ENCODE measurements around the gene DIPK1B.

DIPK1B gene

DNA sequence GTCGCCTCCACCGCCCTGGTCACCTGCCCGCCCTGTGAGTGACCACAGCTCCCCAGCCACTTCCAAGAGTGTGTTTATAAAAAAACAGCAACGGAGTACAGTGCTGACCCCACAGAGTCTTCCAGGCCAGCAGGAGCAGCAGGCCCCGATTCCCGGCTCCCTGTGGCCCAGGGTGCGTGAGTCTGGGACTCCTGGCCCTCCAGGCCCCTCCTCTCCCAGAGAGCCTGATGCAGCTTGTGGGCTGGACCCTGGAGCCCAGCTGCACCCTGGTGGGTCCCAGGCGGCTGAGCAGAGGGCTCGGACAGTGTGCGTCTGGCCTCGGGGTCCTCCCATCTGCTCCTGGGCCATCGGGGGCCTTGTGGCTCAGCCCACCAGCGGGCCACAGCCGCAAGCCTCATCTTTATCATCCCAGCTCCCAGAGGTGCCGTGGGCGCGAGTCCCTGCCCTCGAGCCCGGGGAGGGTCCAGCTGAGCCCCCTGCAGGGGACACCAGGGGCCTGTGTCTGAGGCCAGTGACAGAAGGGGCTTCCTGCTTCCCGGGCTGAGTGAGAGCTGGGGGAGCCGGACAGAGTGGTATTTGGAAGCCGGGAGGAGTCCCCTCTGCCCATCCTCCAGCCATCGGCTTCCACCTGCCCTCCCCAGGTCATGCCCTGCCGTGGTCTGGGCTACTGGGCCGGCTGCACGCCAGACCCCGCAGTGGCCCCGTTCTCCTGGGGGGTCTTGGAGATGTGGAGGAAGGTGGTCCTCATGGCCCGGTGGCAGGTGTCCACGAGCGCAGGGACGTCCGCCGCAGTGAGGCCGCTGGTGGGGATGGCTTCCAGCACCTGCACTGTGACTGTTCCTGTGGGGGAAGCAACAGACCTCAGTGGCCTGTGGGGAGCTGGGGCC, 39.0 kb upstream of the DIPK1B start:
- DNase-seq = no peak

DNA sequence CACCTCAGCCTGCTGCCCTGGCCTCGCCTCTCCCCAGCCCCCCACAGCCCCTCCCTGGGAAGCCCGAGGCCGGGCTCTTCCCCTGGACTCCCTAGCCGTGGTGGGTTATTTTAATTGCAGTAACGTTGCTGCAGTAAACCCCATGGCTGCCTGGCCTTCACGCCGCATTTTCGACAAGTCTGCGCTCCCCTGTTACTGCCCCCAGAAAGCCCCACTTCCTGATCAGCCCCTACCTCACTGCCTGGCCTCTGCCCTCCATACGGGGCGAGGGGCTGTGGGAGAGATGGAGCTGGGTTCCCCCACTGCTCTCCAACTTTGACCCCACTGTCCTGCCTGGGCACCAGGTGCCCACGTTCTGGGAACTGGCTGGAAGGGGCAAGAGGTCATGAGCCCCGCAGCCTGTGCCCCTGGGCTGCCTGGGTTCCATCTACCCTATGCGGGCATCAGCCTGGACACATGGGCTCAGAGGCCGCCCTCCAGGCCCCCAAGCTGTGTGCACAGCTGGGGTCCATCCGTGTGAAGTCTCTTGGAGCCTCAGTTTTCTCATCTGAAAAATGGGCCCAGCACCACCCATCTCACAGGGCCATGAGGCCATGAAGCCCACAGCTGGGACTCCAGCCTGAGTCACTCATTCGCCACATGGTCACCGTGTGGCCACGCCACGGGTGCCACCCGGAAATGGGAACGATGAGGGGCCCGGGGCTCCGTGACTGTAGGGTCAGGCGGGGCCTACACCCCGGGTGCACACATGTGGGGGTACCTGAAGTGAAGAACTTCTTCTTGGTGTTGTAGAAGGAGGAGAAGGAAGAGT, 38.2 kb upstream of the DIPK1B start:
- no peak for DNase-seq

DNA sequence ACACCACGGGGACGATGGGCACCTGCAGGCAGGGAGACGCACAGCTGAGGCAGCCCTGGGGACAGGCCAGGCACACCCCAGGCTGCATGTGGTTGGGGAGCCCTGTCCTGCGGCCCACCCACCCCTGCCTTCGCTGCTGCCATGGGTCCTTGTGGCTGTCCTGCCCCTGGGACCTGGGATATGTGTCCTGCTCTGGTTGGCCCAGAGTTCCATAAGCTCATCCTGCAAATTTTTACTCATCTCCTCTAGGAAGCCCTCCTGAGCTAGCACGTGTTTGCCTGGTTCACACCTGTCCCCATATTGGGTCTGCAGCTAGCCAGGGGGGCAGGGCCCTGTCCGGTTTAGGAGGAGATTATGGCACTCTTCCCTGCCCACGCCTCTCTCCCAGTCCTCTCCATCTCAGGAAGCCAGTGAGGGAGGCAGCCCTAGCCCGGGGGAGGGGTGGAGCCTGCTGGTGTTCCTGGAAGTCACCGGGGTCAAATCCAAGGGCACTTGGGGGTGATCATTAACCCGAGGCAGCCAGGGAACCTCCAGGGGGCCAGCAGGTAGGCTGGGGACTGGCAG, 37.5 kb upstream of the DIPK1B start:
- DNase-seq = no peak

DNA sequence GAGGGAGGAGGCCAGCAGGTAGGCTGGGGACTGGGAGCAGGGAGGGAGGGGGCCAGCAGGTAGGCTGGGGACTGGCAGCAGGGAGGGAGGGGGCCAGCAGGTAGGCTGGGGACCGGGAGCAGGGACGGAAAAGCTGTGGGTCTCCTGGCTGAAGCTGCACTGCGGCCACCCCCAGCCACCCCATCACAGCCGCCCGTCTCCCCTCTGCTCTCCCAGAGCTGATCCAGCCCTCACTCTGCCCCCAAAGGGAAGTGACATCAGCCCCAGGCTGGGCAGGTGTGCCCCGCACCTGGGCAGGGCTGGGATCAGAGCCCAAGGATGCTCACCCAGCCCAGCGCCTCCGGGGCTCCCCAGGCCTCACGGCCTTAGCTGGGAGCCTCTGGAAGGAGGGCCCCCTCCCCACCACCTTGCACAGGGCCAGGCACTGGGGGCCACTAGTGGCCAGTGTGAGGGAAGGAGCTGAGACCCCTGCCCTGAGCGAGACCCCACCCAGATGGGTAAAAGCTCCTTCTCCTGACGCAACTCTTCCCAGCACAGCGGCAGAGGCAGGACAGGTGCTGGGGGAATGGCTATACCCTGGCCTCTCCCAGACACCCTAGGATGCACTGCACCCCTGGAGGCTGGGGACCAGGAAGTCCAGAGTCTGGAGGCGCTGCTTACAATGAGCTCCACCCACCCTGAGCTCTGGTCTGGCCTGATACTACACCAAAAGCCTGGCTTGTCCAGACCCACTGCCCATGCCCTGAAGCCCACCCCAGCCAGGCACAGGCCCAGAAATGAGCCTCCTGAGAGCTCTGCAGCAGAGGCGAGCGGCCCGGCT, 36.7 kb upstream of the DIPK1B start:
- DNase-seq = no peak

DNA sequence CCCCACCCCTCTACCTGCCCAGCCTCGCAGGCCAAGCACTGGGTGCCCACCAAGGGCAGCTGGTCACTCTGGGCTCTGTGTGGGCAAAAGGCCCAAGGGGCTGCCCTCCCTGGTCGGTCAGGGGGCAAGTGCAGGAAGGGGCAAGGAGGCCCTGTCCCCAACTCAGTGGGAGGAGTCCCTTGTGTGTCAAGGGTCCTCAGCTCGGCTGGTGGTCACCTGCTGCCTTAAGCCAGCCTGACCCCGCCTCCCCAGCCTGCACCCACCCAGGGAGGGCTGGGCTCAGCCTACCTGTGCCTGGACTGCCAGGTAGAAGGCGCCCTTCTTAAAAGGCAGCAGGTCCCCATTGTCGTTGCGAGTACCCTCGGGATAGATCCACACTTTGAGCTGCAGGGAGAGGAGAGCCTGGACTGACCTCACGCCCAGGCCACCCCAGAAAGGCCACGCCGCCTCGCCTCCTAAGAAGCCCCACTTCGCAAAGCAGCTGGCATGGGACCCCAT, 36.0 kb upstream of the DIPK1B start:
- DNase-seq = no peak

DNA sequence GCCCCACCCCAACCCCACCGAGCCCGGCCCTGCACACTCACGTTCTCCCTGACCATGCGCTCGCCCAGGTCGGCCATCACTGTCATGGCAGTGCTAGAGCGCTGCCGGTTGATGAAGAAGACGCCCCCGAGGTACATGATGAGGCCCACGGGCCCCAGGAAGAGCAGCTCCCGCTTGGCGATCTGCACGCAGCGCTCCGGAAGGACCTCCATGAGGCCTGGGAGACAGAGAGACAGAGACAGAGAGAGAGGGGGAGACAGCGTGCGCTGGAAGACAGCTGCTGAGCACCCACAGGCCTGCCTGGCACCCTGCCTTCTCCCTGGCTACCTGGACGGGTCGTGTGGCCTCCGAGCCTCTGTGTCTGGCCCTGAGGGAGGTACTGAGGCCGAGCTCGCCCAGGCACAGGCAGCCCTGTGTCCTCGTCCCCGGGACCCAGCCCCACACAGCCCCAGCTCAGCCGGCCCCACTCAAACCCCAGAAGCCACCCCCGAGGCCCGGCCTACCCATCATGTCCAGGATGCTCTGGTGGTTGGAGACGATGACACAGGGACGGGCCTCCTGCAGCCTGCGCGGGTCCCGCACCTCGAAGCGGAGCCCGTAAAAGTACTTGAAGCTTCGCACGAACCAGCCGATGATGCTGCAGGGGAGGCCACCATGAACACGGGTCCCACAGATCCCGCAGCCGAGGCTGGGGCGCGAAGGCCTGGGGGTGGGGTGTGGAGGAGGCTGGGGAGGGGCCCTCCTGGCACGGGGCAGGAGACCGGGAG, 35.3 kb upstream of the DIPK1B start:
- DNase-seq = no peak

DNA sequence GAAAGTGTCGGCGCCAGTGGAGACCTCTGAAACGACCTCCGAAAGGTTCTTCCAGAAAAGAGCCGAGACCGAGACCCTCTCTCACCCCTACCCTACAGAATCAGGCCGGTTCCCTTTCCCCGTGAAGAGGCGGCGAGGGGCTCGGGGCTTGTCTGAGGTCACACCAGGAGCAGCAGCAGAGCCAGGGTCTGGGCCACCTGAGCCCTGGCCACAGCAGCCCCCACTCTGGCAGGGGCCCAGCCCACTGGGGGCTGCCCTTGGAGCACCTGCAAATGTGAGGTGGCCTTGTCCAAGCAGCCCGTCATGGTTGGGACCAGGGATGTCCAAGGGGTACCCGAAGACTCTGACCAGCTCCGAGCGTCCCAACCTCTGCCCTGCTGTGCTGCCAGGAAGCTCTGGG, 34.3 kb upstream of the DIPK1B start:
- no peak for DNase-seq

DNA sequence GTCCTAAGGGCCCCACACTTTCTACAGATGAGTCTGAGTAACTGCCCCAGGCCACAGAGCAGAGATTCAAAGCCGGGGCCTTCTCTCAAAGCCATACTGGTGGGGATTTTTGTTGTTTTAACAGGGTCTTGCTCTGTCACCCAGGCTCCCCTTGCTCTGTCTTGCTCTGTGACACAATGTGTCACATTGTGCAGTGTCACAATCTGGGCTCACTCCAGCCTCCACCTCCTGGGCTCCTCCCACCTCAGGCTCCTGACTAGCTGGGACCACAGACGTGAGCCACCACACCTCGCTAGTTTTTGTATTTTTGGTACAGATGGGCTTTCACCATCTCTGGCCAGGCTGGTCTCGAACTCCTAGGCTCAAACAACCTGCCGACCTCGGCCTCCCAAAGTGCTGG, 33.7 kb upstream of the DIPK1B start:
- DNase-seq = no peak

DNA sequence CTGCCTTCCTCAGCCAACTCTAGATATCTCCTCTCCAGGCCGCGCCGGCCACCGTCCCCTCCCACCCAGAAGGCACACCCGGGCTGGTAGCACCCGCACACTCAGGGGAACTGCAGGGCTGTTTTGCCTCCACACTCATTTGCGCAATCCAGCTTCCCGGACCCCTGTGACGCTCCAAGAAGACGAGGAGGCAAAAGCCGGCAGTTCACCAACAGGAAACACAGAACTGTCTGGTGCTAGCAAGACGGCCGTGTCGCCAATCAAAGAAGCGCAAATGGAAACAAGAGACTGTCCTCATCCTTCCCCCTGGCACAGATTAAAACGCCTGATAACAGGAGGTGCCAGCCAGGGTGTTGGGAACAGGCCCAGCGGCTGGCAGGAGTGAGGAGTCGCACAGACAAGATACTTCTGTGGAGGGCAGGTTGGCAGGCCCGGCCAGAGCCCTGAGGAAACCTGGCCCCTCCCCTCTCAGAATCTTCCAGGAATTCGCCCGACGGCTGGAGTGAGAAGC, 32.9 kb upstream of the DIPK1B start:
- DNase-seq = no peak

DNA sequence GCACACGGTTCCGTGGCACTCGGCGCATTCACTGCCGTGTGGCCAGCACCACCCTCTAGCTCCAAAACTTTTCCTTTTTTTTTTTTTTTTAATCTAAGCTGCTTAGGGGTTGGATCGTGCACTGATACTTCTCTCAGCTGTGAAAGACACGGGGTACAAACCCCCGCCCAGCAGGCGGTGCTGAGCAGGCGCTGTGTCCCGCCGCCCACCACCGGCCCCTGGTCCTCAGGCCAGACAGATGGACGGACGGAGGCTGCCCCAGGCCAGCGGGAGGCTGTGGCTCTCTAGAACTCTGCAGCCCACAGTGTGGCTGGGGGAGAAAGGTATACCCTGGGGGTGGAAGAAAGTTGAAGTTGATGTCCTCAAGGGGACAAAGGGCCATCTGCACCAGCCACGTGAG, 31.3 kb upstream of the DIPK1B start:
- no peak for DNase-seq

DNA sequence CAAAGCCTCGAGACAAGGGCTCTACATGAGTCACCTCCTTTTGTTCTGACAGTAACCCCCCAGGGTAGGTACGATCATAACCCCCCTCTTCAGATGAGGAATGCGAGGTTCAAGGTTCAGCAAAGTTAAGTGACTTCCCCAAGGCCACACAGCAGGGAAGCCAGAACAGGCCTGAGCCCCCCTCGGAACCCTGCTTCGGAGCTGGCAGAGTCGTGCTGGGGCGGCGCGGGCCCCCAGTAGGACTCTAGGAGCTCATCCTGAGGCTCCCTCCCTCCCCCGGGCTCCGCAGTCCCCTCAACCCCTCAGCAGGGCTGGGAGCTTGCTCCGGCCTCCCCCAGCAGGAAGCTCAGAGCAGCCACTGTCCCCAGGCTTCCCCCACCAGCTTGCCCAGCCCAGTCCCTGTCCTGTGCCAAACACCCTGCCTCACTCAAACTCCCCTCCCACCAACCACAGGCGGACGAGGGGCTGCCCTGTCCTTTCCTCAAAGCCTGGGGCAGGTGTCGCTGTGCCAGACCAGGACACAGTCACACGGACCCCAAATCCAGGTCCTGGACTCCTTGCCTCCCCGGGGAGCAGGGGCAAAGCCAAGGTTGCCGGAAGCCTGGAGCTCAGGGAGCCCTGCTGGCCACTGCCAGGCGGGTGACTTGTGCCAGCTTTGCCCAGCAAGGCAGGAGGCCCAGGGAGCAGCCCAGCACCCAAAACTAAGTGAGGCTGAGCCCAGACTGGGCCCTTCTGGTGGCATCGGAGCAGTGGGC, 30.2 kb upstream of the DIPK1B start:
- no peak for DNase-seq

DNA sequence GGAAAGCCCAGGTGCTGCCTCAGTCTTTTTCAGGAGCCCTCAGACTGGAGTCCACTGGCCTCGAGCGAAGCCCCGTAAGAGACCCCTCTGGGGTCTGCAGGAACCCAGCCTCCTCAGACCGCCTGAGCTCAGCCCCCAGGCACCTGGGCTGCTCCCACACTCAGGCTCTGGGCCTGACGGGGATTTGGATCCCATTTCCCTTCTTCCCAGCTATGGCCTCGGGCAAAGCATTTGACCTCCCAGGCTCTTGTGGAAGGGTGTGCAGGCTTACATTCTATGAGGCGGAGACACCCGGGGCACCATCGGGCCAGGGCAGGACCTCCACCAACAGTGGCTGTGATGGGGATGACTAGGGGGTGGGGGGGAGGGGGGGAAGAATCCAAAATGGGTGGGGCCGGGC, 29.7 kb upstream of the DIPK1B start:
- DNase-seq = no peak

DNA sequence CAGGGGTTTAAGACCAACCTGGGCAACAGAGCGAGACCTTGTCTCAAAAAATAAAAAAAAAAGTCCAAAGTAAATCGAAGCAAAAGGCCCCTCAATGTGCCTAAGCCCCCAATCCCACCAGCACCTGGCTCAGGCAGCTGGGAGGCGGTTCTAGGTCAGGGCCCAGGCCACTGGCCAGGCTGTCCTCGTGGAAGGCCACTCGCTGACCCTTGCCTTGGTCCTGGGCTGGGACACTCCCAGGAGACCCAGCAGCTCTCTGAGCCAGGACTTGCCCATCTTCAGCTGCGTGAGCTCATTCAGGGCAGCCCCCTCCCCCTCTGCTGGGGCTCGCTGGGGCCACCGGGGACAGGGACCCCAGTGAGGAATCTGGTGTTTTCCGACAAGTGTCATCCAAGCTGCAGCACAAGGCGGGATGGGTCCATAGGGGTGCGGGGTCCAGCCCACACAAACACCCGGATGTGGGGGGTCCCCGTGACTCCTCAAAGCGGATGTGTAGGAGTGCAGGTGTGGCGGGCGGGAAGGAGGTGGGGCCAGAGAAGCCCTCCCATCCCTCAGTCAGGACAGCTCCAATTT, 29.1 kb upstream of the DIPK1B start:
- DNase-seq = no peak

DNA sequence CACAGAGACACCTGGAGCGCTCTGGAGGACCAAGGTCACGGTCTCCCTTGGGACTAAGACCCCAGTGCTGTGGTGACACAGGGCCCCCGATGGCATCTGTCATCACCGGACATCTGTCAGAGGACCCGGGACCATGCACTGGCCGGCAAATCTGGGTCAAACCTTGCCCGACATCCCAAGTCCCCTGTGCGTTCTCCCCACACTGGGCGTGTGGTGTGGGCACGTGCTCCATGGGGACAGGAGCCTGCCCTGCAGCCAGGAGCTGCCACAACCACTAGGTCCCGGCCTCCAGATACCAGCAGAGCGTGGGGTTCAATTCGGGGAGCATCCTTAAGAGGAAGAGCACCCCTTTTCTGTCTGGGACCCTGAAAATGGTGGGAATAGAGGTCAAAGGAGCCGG, 28.6 kb upstream of the DIPK1B start:
- no peak for DNase-seq

DNA sequence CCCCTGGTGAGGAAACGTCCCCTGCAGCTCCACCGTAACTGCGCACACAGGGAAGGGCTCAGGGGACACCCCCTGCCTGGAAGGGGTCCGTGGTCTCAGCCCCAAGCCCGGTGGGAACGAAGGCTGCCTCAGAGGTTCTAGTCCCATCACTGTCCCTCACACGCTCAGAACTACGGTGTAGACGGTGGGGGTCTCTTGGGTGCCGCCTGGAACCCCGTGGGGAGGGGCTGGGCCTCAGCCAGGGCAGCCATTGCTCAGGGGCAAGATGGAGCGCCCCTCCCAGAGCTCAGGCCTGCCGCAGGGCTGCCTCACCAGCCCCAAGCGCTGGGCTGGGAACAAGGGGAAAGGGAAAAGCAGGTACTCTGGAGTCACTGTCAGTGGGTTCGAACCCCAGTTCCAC, 28.0 kb upstream of the DIPK1B start:
- no peak for DNase-seq

DNA sequence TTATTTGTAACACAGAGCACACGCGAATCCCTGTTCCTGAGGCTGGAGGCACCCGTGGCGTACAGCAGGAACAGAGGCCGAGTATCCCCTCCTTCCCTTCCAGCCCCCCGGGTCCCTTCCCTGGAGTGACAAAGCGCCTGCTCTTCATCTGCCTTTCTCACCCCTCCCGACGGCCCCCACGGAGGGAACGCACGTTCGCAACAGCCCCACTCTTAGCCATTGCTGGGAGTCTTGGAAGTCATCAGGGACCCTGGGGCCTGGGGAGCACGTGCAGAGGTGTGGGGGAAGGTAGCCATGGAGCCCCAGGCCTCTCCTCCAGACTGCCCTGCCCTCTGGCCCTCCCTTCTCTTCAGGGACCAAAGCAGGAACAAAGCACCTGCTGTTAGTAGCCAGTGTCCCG, 27.6 kb upstream of the DIPK1B start:
- DNase-seq = no peak

DNA sequence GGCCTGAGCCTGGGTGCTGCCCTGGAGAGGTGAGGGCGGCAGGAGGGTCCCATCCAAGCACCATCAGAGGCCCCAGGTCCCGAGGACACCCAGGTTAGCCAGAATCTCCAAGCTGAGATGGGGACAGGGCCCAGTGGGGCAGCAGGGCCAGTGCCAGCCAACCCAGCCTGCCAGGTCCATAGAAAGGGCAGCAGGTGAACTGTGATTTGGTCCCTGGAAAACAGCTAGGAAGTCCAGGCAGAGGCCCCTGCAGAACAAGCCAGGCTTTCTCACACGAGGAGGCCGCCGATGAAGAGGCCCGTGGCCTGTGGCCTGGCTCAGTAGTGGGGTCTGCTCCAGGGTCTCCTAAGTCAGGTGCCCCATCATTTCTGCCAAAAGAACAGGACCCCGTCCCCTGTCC, 27.2 kb upstream of the DIPK1B start:
- no peak for DNase-seq

DNA sequence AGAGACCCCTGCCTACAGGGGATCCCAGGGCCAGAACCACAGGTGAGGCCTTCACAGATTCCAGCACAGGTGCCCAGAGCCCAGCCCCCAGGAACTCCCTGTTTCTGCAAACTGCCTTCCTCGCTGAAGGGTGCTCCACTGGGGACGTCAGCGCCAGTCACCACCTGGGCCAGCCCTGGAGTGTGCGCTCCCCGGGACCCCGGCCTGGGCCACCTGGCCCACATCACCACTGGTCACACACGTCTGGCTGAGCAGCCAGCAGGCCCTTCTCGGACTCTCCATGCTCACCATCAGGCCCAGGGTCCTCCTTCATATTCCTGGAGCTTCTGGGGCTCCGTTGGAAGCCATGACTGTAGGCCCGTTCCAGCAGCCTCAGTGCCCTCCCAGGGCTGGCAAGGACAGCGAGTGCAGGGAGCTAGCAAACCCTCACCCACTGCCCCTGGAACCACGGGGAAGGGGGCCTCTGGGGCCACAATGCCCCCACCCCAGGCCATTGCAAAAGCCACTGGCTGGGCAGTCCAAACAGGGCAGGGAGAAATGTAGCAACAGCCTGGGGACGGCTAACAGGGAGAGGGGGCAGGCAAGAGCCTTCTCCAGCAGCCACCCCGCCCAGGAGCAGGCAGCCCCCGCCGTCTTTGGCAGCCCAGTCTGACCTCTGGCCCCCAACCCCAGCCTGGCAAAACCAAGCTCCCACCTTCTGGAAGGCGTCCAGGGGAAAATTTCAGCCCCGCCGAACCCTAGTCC, 26.4 kb upstream of the DIPK1B start:
- no peak for DNase-seq

DNA sequence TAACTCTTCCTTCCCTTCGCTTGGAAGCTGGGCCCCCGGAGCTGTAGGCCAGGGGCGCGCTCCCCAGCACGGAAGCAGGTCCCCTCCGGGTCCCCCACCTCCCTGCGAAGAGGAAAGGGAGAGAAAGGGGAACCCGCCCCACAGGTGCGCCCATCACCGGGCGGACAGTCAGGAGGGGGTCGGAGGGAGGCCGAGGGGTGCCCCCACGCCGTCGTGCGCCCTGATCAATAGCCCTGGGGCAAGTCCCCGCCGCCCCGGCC, 25.9 kb upstream of the DIPK1B start:
- no peak for DNase-seq
